ENCODE data around the gene SSBP3.
A peak's percentile ranks its signal among the peaks of the same experiment; 100 is the strongest.

SSBP3 gene

GRCh38 chr1:54329312-54330003 is 76.7 kb downstream of the SSBP3 start:
- DNase-seq (ENCODE audit: low spot score), result no peak

GRCh38 chr1:54328066-54328636 is 78.0 kb downstream of the SSBP3 start:
- DNase-seq (ENCODE audit: low spot score), result no peak

GRCh38 chr1:54327386-54328065 is 78.7 kb downstream of the SSBP3 start:
- DNase-seq (ENCODE audit: low spot score), result peak; percentile 40

GRCh38 chr1:54326543-54327385 is 79.4 kb downstream of the SSBP3 start:
- DNase-seq (ENCODE audit: low spot score), result no peak

- peak; percentile 62 for DNase-seq (ENCODE audit: low spot score)
Observed at GRCh38 chr1:54325703-54326461, 80.3 kb downstream of the SSBP3 start.

- DNase-seq (ENCODE audit: low spot score), result no peak
Observed at GRCh38 chr1:54325284-54325683, 80.9 kb downstream of the SSBP3 start.

- no peak for DNase-seq (ENCODE audit: low spot score)
Observed at GRCh38 chr1:54324251-54325140, 81.7 kb downstream of the SSBP3 start.

GRCh38 chr1:54323921-54324250 is 82.3 kb downstream of the SSBP3 start:
- DNase-seq (ENCODE audit: low spot score), result no peak

GRCh38 chr1:54323324-54323739 is 82.9 kb downstream of the SSBP3 start:
- DNase-seq (ENCODE audit: low spot score), result no peak

- DNase-seq (ENCODE audit: low spot score), result no peak
Observed at GRCh38 chr1:54318246-54318814, 87.9 kb downstream of the SSBP3 start.

GRCh38 chr1:54317084-54317483 is 89.1 kb downstream of the SSBP3 start:
- no peak for DNase-seq (ENCODE audit: low spot score)

GRCh38 chr1:54315099-54315498 is 91.1 kb downstream of the SSBP3 start:
- DNase-seq (ENCODE audit: low spot score), result no peak

- DNase-seq (ENCODE audit: low spot score), result no peak
Observed at GRCh38 chr1:54314696-54315095, 91.5 kb downstream of the SSBP3 start.

GRCh38 chr1:54312796-54313316 is 93.3 kb downstream of the SSBP3 start:
- DNase-seq (ENCODE audit: low spot score), result peak; percentile 84

- DNase-seq (ENCODE audit: low spot score), result no peak
Observed at GRCh38 chr1:54311506-54311905, 94.7 kb downstream of the SSBP3 start.

- DNase-seq (ENCODE audit: low spot score), result peak; percentile 71
Observed at GRCh38 chr1:54310439-54311328, 95.5 kb downstream of the SSBP3 start.

- no peak for DNase-seq (ENCODE audit: low spot score)
Observed at GRCh38 chr1:54309631-54310366, 96.4 kb downstream of the SSBP3 start.

- DNase-seq (ENCODE audit: low spot score), result no peak
Observed at GRCh38 chr1:54307305-54307704, 98.9 kb downstream of the SSBP3 start.

Measured in kidney capillary endothelial cell (primary cell).